Uterus (tissue), 2 donors: ENCODE measurements around the gene SAMD4A.

ENCODE experiments used
- CTCF ChIP-seq, 4 experiments: fragments of 200-600 bp in 2 of 4; fragments of 450-650 bp in 2 of 4; sonication (generic) in 2 of 4; IDR thresholded peaks; one replicate each; pipeline ENCODE4 v1.5.1; 2016 to 2019; ENCODE audit warnings: antibody characterized with exemption in 4 of 4, mild to moderate bottlenecking in 2 of 4, moderate library complexity in 1 of 4
- POLR2A ChIP-seq, 2 donors: fragments of 450-650 bp; IDR thresholded peaks; one replicate each; pipeline ENCODE4 v1.6.1; 2016; ENCODE audit warnings: antibody characterized with exemption in 2 of 2, mild to moderate bottlenecking in 1 of 2, moderate library complexity in 1 of 2

GRCh38 chr14:54828037-54828436 lies 261.1 kb downstream of the SAMD4A start:
- TF ChIP-seq CTCF (IDR thresholded peaks at IDR 0.05): no peak
- no peak for TF ChIP-seq POLR2A (IDR thresholded peaks at IDR 0.05)
